C4-2B (cell line): Measurements from ENCODE around the gene HDAC4.

Experiments
- CTCF ChIP-seq: fragments of 450-650 bp; conservative IDR thresholded peaks from 2 replicates; pipeline ENCODE4 v1.5.1; 2017; ENCODE audit warnings: mild to moderate bottlenecking
- ZFX ChIP-seq: fragments of 450-650 bp; IDR thresholded peaks from 2 replicates; pipeline ENCODE4 v1.6.1; 2017

- TF ChIP-seq CTCF (no peak), ZFX (no peak)
Measured at GRCh38 chr2:239130786-239131325, 270.0 kb downstream of the HDAC4 start.
